HG03469 (cell line): ENCODE results near the gene WNT7B.

Experiments
- ATAC-seq: cut with Tn5 transposase; IDR thresholded peaks from one replicate; pipeline ENCODE4 v1.9.1; 2021; ENCODE audit warnings: mild to moderate bottlenecking, moderate library complexity, moderate number of reproducible peaks; ENCODE audit not compliant: unreplicated experiment

The WNT7B gene

GRCh38 chr22:45914309-45914708 is 62.7 kb downstream of the WNT7B start:
- no peak for ATAC-seq

- ATAC-seq = no peak
Observed at GRCh38 chr22:45912910-45913309, 64.1 kb downstream of the WNT7B start.

- no peak for ATAC-seq
Observed at GRCh38 chr22:45911601-45912271, 65.2 kb downstream of the WNT7B start.

DNA sequence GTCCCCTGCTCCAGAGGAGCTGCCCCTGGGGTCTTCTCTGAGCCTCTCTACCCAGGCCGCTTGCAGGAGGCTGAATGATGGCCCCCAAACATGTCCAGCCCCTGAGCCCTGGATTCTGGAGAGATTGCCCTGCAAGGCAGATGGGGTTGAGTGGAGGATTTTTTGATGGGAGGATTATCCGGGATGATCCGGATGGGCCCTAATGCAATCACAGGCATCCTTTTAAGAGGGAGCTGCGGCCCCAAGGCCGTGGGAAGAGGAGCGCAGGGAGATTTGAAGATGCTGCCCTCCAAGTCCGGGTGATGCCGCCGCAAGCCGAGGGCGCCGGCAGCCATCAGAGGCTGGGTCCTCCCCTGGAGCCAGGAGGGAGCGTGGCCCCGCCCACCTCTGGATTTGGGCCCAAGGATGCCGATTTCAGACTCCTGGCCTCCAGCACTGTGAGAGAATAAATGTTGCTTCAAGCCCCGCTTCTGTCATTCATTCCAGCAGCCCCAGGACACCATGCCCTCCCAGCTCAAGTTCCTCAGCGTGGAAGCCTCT is 66.0 kb downstream of the WNT7B start:
- ATAC-seq = no peak

DNA sequence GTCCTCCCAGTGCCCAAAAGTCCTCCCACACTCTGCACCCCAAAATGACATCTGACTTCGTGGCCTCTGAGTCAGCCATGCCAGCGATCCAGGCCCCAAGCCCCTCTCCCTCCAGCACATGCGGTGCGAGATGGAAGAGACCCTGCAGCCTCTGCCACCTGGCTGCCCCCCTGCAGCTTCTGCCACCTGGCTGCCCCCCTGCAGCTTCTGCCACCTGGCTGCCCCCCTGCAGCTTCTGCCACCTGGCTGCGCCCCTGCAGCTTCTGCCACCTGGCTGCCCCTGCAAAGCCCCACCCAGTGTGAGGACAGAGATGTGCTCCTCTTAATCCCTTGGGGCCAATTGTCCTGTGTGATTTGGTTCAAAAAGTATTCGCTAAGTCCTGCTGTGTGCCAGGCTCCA is 68.0 kb downstream of the WNT7B start:
- ATAC-seq = no peak

DNA sequence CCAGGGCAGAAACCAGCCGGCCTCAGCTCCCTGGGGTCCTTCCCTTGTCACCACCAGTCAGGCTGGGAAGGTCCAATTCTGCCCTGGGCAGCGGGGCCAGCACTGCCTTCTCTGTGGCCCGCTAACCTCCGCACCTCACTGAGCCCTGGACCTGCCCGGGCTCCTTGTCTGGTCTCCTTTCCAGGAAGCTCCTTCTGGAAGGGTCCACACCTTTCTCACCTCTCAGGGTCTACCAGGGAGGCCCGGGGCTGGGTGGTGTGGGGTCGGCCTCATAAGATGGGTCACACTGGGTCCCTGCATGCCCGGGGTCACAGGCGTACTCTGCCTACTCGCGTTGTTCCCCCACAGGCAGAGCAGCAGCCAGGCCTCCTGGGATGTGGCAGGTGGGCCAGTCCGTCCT is 69.0 kb downstream of the WNT7B start:
- no peak for ATAC-seq

DNA sequence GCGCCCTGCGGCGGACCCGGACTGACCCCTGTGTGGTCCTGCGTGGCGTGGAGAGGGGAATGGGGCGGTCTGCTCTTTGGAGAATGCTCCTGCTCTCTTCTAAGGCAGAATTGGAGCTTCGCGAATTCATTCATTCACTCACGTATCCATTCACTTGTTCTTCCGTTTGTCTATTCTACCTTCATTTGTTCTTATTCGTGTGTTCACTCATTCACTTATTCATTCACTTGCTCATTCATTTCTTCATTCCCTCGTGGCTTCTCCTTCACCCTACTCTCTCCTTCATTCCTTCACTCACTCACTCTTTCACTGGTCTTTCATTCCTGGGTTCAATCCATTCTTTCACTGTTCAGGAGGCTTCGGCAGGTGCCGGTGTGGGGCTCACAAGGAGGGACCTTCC is 69.6 kb downstream of the WNT7B start:
- no peak for ATAC-seq

DNA sequence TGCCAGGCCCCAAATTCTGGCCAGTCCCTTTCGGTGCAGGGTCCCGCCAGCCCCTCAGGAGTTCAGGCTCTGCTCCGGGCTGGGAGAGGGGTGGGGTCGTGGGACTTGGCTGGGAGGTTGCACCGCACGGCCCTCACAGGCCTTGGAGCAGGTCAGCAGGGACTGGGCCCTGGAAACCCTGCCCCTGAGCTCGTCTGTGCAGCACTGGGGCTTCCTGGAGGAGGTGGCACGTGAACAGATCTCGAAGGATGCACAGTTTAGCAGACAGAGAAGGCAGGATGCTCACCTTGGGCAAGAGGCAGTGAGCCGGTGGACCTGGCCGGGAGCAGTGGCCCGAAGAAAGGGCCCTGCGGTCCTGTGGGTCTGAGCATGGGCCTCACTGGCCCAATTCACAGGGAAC is 70.0 kb downstream of the WNT7B start:
- ATAC-seq = no peak

GRCh38 chr22:45905924-45906865 is 70.8 kb downstream of the WNT7B start:
- no peak for ATAC-seq

GRCh38 chr22:45905326-45905923 is 71.5 kb downstream of the WNT7B start:
- ATAC-seq = no peak

GRCh38 chr22:45904236-45904635 is 72.7 kb downstream of the WNT7B start:
- ATAC-seq = no peak

- no peak for ATAC-seq
Observed at GRCh38 chr22:45903355-45904135, 73.4 kb downstream of the WNT7B start.

- no peak for ATAC-seq
Observed at GRCh38 chr22:45897736-45898135, 79.2 kb downstream of the WNT7B start.

GRCh38 chr22:45896964-45897538 is 79.9 kb downstream of the WNT7B start:
- no peak for ATAC-seq

- ATAC-seq = no peak
Observed at GRCh38 chr22:45896153-45896951, 80.6 kb downstream of the WNT7B start.

DNA sequence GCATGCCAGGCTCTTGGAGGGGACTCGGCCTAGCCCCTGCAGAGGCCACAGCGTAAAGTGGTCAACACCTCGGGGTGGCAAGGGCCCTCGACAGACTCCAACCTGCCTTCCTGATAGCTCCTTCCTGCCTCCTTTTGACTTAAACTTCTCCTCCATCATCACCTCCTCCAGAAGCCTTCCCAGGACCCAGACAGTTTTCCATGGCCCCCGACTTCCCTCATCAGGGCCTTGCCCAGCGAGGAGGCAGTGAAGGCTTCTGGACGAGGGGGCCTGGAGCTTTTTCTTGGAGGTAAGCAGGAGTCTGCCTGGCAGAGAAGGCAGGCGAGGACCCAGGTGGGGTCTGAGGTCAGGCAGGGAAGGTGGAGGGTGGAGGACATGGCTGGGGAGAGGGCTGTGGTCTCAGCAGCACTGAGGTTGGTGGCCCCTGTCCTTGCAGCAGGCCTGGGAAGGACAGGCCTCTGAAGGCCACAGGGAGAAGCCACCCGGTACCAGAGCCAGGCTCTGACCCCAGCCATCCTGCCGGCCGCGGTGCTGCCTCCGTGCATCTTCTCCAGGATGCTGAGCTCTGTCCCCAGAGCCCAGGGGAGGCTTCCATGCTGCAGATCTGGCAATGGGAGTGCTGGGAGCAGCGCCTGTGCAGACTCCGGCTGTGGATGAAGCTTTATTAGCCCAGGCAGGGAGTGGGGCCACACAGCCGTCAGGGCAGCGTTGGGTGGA is 81.4 kb downstream of the WNT7B start:
- ATAC-seq = no peak

DNA sequence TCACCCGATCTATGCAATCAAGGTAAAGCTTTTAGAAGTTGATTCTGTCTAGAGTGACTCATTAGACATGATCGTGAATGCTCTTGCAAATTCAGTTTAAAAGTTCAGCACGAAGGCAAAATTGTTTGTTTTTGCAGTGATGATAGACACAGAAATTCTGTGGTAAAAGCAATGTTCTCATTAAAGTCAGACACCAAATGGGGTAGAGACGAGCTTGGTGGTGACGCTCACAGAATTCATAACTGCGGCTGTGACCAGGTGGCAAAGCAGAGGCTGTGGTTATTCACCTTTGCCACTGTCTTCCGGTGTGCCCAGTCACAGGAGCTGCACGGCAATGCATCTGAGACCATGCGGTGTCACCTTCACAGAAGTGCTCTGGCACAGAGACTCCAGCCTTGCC is 83.4 kb downstream of the WNT7B start:
- ATAC-seq = no peak

DNA sequence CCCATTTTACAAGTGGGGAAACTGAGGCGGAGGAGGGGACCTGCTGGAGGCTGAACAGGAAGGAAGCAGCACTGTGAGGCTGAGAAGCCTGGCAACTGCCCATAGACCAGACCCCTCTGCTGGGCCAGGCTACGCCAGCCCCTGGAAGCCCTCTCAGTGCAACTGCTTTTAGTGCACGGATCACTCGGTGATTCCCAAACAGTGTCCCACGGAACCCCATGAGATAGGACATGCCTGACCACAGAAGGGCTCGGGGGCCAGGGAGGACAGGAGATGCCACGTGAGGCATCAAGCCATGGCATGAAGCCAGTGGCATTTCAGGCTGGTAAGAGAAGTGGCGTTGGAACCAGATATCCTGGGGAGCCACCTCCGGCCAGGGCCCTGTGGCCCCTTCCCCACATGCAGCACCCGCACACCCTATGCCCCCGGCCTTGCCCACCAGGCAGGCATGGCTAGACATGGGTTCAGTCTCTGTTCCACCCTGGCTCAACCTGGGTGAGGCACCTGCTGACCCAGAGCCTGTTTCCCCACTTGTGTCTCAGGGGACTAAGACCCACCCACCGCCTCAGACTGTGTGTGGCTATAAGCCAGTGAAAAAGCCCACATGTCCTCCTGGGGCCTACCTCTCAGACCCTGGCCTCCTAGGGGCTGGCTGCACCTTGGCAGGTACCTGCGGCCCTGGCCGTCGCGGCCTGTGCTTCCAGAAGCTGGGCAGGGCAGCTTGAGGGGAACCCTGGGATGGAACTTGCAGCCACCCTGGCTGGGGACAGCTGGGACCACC is 84.1 kb downstream of the WNT7B start:
- no peak for ATAC-seq
